H1 (cell line): ENCODE results near the gene SCAMP3. TPM values are rescaled to one million over a fixed set of nuclear protein-coding genes. Genes with fewer than 3 reads are reported as not detected.

Source experiments
- CTCF ChIA-PET: fragments of 300-600 bp; sonication (Branson Sonifier 250); formaldehyde crosslinking; loops from one replicate; lab custom pipeline; 2021; ENCODE audit not compliant: partially characterized antibody; lab: Charles Lee
- POLR2A ChIA-PET: fragments of 300-600 bp; sonication (Branson Sonifier 250); formaldehyde crosslinking; loops from one replicate; lab custom pipeline; 2021; ENCODE audit warnings: inconsistent platforms; ENCODE audit not compliant: partially characterized antibody; lab: Charles Lee
- DNase-seq, 2 experiments: peaks; one replicate each; pipeline versions ENCODE4 v3.0.0 to v3.0.0-alpha.2; 2010 to 2022; ENCODE audit warnings: low spot score in 2 of 2, low read depth in 1 of 2, mixed read lengths in 1 of 2
- FAIRE-seq: peaks from 2 replicates; lab custom pipeline; 2011; peaks lifted over from hg19 to GRCh38; lab: Jason Lieb, UNC
- H2AFZ ChIP-seq: 2 replicates; pipeline ENCODE4 v1.8.1; 2012; ENCODE audit warnings: low read length, inconsistent platforms
- H2AK5ac ChIP-seq: 2 replicates; pipeline ENCODE4 v1.6.1; 2013; ENCODE audit warnings: low read depth, low read length
- H2BK120ac ChIP-seq: replicated peaks from 2 replicates; pipeline ENCODE3; 2013; ENCODE audit warnings: low read depth, low read length, inconsistent platforms
- H2BK12ac ChIP-seq: 2 replicates; pipeline ENCODE4 v1.6.1; 2013; ENCODE audit warnings: low read depth, low read length
- H2BK15ac ChIP-seq: 2 replicates; pipeline ENCODE4 v1.6.1; 2013; ENCODE audit warnings: low read length
- H2BK20ac ChIP-seq: 2 replicates; pipeline ENCODE4 v1.6.1; 2013; ENCODE audit warnings: low read length
- H2BK5ac ChIP-seq: 2 replicates; pipeline ENCODE4 v1.6.1; 2013; ENCODE audit warnings: low read depth, low read length
- H3K14ac ChIP-seq: 2 replicates; pipeline ENCODE4 v1.6.1; 2013; ENCODE audit warnings: inconsistent platforms; ENCODE audit not compliant: insufficient read length
- H3K18ac ChIP-seq: 2 replicates; pipeline ENCODE4 v1.6.1; 2013; ENCODE audit warnings: low read length; ENCODE audit errors: extremely low read depth
- H3K23ac ChIP-seq: 2 replicates; pipeline ENCODE4 v1.6.1; 2013; ENCODE audit warnings: inconsistent platforms; ENCODE audit not compliant: insufficient read length
- H3K23me2 ChIP-seq: 2 replicates; pipeline ENCODE4 v1.6.1; 2013; ENCODE audit warnings: low read depth, low read length
- H3K27ac ChIP-seq: 2 replicates; pipeline ENCODE4 v1.6.1; 2011; ENCODE audit warnings: low read depth, low read length, inconsistent platforms
- H3K27me3 ChIP-seq, 4 experiments: replicated peaks in 1 of 4; 1 replicate in 1 of 4; 2 replicates in 3 of 4; pipeline versions ENCODE4 v1.6.1 to v1.8.1; 2011 to 2013; ENCODE audit warnings: low read length in 3 of 4, mild to moderate bottlenecking in 3 of 4, inconsistent platforms in 2 of 4, mixed read lengths in 2 of 4, moderate library complexity in 1 of 4; ENCODE audit not compliant: control insufficient read depth in 3 of 4, insufficient read depth in 3 of 4; ENCODE audit errors: extremely low read depth in 1 of 4
- H3K36me3 ChIP-seq, 4 experiments: 2 replicates each; pipeline versions ENCODE4 v1.6.1 to v1.8.1; 2011 to 2013; ENCODE audit warnings: mild to moderate bottlenecking in 4 of 4, low read length in 3 of 4, moderate library complexity in 2 of 4, control low read depth in 1 of 4, inconsistent platforms in 1 of 4; ENCODE audit not compliant: insufficient read depth in 4 of 4, control insufficient read depth in 2 of 4
- H3K4ac ChIP-seq: replicated peaks from 2 replicates; pipeline ENCODE3; 2013; ENCODE audit warnings: low read length, low read depth, mixed read lengths, inconsistent platforms; ENCODE audit not compliant: insufficient read length
- H3K4me1 ChIP-seq, 4 experiments: replicated peaks in 1 of 4; 1 replicate in 1 of 4; 2 replicates in 3 of 4; pipeline versions ENCODE4 v1.6.1 to v1.8.1; 2011 to 2013; ENCODE audit warnings: low read length in 3 of 4, inconsistent platforms in 2 of 4, mixed read lengths in 1 of 4; ENCODE audit not compliant: insufficient read depth in 4 of 4, control insufficient read depth in 3 of 4
- H3K4me2 ChIP-seq, 2 experiments: 2 replicates each; pipeline versions ENCODE4 v1.6.1 to v1.8.1; 2011 to 2013; ENCODE audit warnings: low read depth in 2 of 2, low read length in 2 of 2, control low read depth in 1 of 2, inconsistent platforms in 1 of 2, mild to moderate bottlenecking in 1 of 2; ENCODE audit not compliant: insufficient read depth in 1 of 2
- H3K4me3 ChIP-seq, 4 experiments: fragments of 200-600, 300-600 bp in 1 of 4; sonication (generic), shearing (Covaris generic), sonication (Bioruptor Twin) in 1 of 4; 2 replicates each; pipeline versions ENCODE4 v1.5.1 to v1.8.1; 2011 to 2016; ENCODE audit warnings: low read length in 4 of 4, low read depth in 3 of 4, control low read depth in 2 of 4, inconsistent platforms in 2 of 4, mild to moderate bottlenecking in 2 of 4, mixed read lengths in 1 of 4, moderate library complexity in 1 of 4; ENCODE audit not compliant: insufficient read depth in 2 of 4; ENCODE audit errors: extremely low read depth in 1 of 4
- H3K56ac ChIP-seq: replicated peaks from 2 replicates; pipeline ENCODE3; 2013; ENCODE audit warnings: low read depth, mild to moderate bottlenecking, mixed read lengths, low read length, inconsistent platforms; ENCODE audit not compliant: insufficient read length
- H3K79me1 ChIP-seq: 2 replicates; pipeline ENCODE4 v1.6.1; 2013; ENCODE audit warnings: low read depth, low read length, control low read depth
- H3K79me2 ChIP-seq, 2 experiments: 2 replicates each; pipeline versions ENCODE4 v1.6.1 to v1.8.1; 2012 to 2013; ENCODE audit warnings: low read length in 2 of 2, mild to moderate bottlenecking in 2 of 2, inconsistent platforms in 1 of 2; ENCODE audit not compliant: insufficient read depth in 2 of 2, control insufficient read depth in 1 of 2
- H3K9ac ChIP-seq, 4 experiments: replicated peaks in 1 of 4; 1 replicate in 1 of 4; 2 replicates in 3 of 4; pipeline versions ENCODE4 v1.6.1 to v1.8.1; 2011 to 2013; ENCODE audit warnings: low read depth in 3 of 4, low read length in 3 of 4, control low read depth in 2 of 4, mild to moderate bottlenecking in 2 of 4, moderate library complexity in 2 of 4, inconsistent platforms in 1 of 4; ENCODE audit errors: extremely low read depth in 1 of 4
- H3K9me3 ChIP-seq, 2 experiments: 2 replicates each; pipeline versions ENCODE4 v1.6.1 to v1.8.1; 2012 to 2013; ENCODE audit warnings: mild to moderate bottlenecking in 2 of 2, moderate library complexity in 2 of 2, control low read depth in 1 of 2, inconsistent platforms in 1 of 2, low read depth in 1 of 2, low read length in 1 of 2, mixed read lengths in 1 of 2; ENCODE audit not compliant: insufficient read depth in 2 of 2
- H4K20me1 ChIP-seq, 2 experiments: replicated peaks in 1 of 2; 2 replicates each; pipeline versions ENCODE3 to v1.8.1; 2011 to 2013; ENCODE audit warnings: inconsistent platforms in 2 of 2, low read length in 2 of 2, mild to moderate bottlenecking in 1 of 2; ENCODE audit not compliant: insufficient read depth in 2 of 2, control insufficient read depth in 1 of 2
- H4K5ac ChIP-seq: 2 replicates; pipeline ENCODE4 v1.6.1; 2013; ENCODE audit warnings: low read length, low read depth, mixed read lengths, inconsistent platforms; ENCODE audit not compliant: insufficient read length
- H4K8ac ChIP-seq: 2 replicates; pipeline ENCODE4 v1.8.0; 2013; ENCODE audit warnings: mild to moderate bottlenecking, moderate library complexity, low read length, inconsistent platforms; ENCODE audit not compliant: insufficient read depth; ENCODE audit errors: extremely low read depth
- H4K91ac ChIP-seq: replicated peaks from 2 replicates; pipeline ENCODE3; 2013; ENCODE audit warnings: low read length, mixed read lengths, inconsistent platforms; ENCODE audit not compliant: insufficient read length
- HDAC6 ChIP-seq: IDR thresholded peaks from one replicate; pipeline ENCODE4 v1.7.1; 2012; ENCODE audit warnings: low read depth, mild to moderate bottlenecking, inconsistent platforms, low read length, moderate library complexity
- WGBS, 2 experiments: shearing (Covaris generic) in 1 of 2; methylation state at CpG; one replicate each; pipeline versions ENCODE4 v1.1.6 to v1.1.7; 2013 to 2015; ENCODE audit warnings: low lambda C conversion rate in 2 of 2, mixed read lengths in 2 of 2, inconsistent platforms in 1 of 2, low coverage in 1 of 2, missing lambda C conversion rate in 1 of 2; ENCODE audit not compliant: insufficient replicate concordance in 2 of 2, insufficient coverage in 1 of 2, insufficient read length in 1 of 2; ENCODE audit errors: extremely low coverage in 1 of 2, missing lambda C conversion rate in 1 of 2; 5-methylcytosine and 5-hydroxymethylcytosine counted together
- polyA plus RNA-seq, 7 experiments: library from polyadenylated mRNA; depleted of rRNA in 3 of 7; stranded (reverse) in 5 of 7; unstranded in 2 of 7; fragments of >200 nt in 5 of 7; fragments of 200-250 nt in 2 of 7; gene quantifications; 1 replicate in 5 of 7; 2 replicates in 1 of 7; 4 replicates in 1 of 7; pipeline versions ENCODE4 v1.2.1 to v1.2.3, GENCODE V29; 2011 to 2013; ENCODE audit warnings: missing spikeins in 2 of 7, mixed read lengths in 2 of 7
- total RNA-seq: library from RNA; stranded (reverse); fragmentation: NEBNext Ultra II Directional; extraction: Animal tissue kit (Norgen Biotek cat#: 25700); gene quantifications from 2 replicates; pipeline ENCODE4 v1.2.1, GENCODE V29; 2021

The SCAMP3 gene
- total and polyA plus RNA-seq, 2 of the 8 experiments (the other 6 are each of a cell fraction or from before 2014, with no cell fraction given) = 48.9 to 143 TPM

GRCh38 chr1:155295942-155296267 is 33.7 kb upstream of the SCAMP3 start:
- 65% methylated on average over 7 of the region's 7 CpGs; no CpG with 5 or more reads in 1 of the 2 experiments for WGBS, 2 experiments
- FAIRE-seq = no peak
- POLR2A ChIA-PET = interaction anchor here (0.6 to 1.7 kb wide), 10 partner anchors 13 to 267 kb away, joined by 3 to 5 read pairs (median 3); partner anchors contain the start of genes ASH1L, CLK2, MTX1 and RUSC1

More at GRCh38 chr1:155295942-155296267, 33.7 kb upstream of the SCAMP3 start:
- Histone ChIP-seq H3K9me3 (no peaks in the 10 kb centered on the region), H3K27ac (no peak overlapping the region), H4K20me1 (no peaks in the 10 kb centered on the region), H2BK12ac (peak overlapping the region; percentile 93; the same call in 1 of the 2 replicates), H3K14ac (no peak overlapping the region), H3K9ac (no peak overlapping the region), H3K4me1 (peaks cover 3 to 23% (median 10%) of the 10 kb centered on the region in 4 experiments; a peak in 6 of 7 replicates), H3K79me2 (no peaks in the 10 kb centered on the region), H4K91ac (peak overlapping the region; percentile 97), H4K5ac (peak overlapping the region; percentile 54), H2BK15ac (0 out of 2 replicates have a peak overlapping the region, but pooled peaks have one; percentile 72), H3K4me3 (peak overlapping the region; percentile 52 to 89 (median 84); a peak in 7 of 8 replicates), H3K4ac (no peak overlapping the region), H4K8ac (no peak overlapping the region), H3K23ac (no peak overlapping the region), H2BK120ac (peak overlapping the region; percentile 4), H3K23me2 (peaks cover 5% of the 10 kb centered on the region; the same call in 1 of the 2 replicates), H2BK20ac (0 out of 2 replicates have a peak overlapping the region, but pooled peaks have one; percentile 61), H2AK5ac (no peak overlapping the region), H2AFZ (peak overlapping the region; percentile 98), H3K36me3 (no peaks in the 10 kb centered on the region), H3K79me1 (no peaks in the 10 kb centered on the region), H3K18ac (peak overlapping the region; percentile 95), H3K56ac (peak overlapping the region; percentile 9), H2BK5ac (0 out of 2 replicates have a peak overlapping the region, but pooled peaks have one; percentile 56), H3K27me3 (peaks cover 0 to 23% (median 14%) of the 10 kb centered on the region in 4 experiments; a peak in 5 of 7 replicates), H3K4me2 (peak overlapping the region; percentile 88 to 95)
- CTCF ChIA-PET = interaction anchor here (0.7 to 5.3 kb wide), 7 partner anchors 10 to 48 kb away, joined by 3 to 29 read pairs (median 4); partner anchors contain the start of genes FDPS and RUSC1
- DNase-seq = no peak
- TF ChIP-seq HDAC6 = no peak
